SK-N-MC (cell line): ENCODE measurements around the gene SPINDOC.

ENCODE experiments used
- EZH2 ChIP-seq: fragments of 200-600 bp; sonication (generic); IDR thresholded peaks from one replicate; pipeline ENCODE4 v1.6.1; 2017; ENCODE audit warnings: antibody characterized with exemption
- POLR2AphosphoS5 ChIP-seq: IDR thresholded peaks from 2 replicates; pipeline ENCODE4 v1.6.1; 2012; ENCODE audit warnings: mild to moderate bottlenecking, low read depth, low read length, borderline replicate concordance

DNA sequence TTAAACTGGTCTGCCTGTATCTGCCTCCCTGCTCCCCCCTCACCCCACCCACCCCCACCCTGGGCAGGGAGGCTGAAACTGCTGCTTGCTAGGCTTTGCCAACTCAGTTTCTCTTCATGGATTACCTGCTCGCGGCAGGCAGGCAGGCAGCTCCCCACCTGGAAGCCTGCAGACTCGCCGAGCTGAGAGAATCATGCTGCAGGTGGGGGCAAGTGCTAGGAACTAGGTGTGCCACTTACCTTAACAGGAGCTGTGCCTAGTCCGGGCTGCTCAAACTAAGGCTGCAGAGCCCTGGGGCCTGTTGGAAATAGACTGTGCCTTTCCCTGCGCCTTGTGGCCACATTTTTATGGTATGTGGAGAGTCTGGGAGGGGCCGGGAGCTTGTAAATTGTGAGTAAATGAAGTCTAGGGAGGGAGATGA lies 55.9 kb downstream of the SPINDOC start:
- no peak for TF ChIP-seq EZH2
- TF ChIP-seq POLR2AphosphoS5: no peak
